22Rv1 (cell line): Measurements from ENCODE around the gene OPN4.

Source experiments
- H3K27ac ChIP-seq: fragments of 450-650 bp; 2 replicates; pipeline ENCODE4 v1.5.1; 2017
- ZFX ChIP-seq: fragments of 450-650 bp; IDR thresholded peaks from 2 replicates; pipeline ENCODE4 v1.6.1; 2017; ENCODE audit warnings: antibody characterized with exemption, borderline replicate concordance
- TF ChIP-seq, protein P1 (sequence below): fragments of 450-650 bp; IDR thresholded peaks from 2 replicates; pipeline ENCODE4 v1.5.1; 2017; ENCODE audit warnings: mild to moderate bottlenecking

OPN4 gene

DNA sequence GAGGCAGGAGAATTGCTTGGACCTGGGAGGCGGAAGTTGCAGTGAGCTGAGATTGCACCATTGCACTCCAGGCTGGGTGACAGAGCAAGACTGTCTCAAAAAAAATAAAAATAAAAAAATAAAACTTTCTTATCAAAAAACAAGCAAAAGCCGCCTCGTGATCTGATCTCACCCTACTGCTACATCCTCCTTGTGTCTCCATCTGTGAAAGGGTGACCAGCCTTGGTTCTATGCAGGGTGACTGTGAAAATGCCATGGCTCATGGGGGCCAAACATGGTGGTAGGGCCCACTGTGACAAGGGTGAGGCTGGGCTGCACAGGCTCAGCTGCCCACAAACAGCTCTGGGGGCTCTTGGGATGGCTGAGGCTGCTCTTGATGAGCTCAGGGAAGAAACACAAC, 968 bp upstream of the OPN4 start:
- no peak for TF ChIP-seq ZFX
- TF ChIP-seq, protein P1, sequence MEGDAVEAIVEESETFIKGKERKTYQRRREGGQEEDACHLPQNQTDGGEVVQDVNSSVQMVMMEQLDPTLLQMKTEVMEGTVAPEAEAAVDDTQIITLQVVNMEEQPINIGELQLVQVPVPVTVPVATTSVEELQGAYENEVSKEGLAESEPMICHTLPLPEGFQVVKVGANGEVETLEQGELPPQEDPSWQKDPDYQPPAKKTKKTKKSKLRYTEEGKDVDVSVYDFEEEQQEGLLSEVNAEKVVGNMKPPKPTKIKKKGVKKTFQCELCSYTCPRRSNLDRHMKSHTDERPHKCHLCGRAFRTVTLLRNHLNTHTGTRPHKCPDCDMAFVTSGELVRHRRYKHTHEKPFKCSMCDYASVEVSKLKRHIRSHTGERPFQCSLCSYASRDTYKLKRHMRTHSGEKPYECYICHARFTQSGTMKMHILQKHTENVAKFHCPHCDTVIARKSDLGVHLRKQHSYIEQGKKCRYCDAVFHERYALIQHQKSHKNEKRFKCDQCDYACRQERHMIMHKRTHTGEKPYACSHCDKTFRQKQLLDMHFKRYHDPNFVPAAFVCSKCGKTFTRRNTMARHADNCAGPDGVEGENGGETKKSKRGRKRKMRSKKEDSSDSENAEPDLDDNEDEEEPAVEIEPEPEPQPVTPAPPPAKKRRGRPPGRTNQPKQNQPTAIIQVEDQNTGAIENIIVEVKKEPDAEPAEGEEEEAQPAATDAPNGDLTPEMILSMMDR = no peak
- no peak overlapping the region for H3K27ac ChIP-seq

DNA sequence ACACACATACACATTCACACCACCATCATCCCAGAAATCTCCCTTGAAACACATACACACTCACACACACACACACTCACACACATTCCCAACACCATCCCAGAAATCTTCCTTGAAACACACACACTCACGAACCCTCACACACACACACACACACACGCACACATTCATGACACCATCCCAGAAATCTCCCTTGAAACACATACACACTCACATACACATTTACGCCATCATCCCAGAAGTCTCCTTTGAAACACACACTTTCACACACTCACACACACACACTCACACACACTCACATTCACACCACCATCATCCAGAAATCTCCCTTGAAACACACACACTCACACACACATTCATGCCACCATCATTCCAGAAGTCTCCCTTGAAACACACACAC, 360 bp upstream of the OPN4 start:
- TF ChIP-seq, protein P1 = no peak
- no peak for TF ChIP-seq ZFX
- H3K27ac ChIP-seq = no peak overlapping the region

DNA sequence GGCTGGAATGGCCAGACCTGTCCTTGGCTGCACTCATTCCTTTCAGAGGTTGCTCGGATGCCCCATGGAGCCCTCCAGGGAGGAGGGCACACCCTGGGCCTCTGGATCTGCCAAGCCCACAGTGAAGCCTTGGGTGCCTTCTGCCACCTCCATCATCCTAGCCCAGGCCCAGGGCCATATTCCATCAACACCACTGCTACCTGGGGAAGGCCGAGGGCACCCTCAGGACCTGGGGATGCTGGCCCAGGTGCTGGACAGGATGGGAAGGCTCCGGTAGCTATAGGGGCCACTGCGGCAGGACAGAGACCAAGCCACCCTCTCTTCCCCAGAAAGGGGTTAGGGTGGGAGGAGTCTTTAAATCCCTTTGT, 810 bp downstream of the OPN4 start:
- TF ChIP-seq, protein P1 = no peak
- TF ChIP-seq ZFX = no peak
- H3K27ac ChIP-seq = no peak overlapping the region

DNA sequence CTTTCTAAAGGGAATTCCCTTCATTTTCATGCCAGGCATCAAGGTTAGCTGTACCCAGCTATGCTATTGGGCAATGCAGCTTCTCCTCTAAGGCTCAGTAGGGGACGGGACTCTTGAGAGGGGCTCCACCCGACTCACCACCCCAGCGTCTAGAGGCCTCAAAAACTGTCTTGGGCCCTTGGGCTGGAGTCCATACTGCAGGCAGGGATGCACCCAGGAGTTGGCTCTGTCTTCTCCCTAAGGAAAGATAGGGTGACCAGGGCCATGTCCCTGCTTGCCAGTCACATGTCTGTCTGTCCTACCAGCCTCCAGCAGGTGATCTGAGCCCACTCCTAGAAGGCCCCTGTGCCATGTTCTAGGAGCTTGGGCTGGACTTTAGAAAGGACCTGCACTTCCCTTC, 1.2 kb downstream of the OPN4 start:
- no peak overlapping the region for H3K27ac ChIP-seq
- no peak for TF ChIP-seq ZFX

DNA sequence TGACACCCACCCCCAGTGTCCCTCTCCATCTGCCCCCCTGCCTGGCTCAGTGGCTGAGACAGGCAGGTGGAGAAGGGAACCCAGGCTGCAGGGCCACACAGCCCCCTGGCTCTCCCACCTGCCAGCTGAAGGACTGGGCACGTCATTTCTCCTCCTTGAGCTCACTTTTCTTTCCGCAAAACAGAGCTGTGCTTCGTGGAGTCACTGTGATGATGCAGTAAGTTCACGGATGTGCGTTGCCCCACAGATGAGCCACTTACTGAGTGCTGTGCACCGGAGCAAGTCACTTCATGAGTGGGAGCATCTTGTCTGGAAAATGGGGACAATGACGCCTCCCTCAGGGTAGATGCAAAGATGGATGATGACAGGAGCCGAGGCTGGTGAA, 2.7 kb downstream of the OPN4 start:
- no peak overlapping the region for H3K27ac ChIP-seq
- TF ChIP-seq, protein P1 = no peak
- no peak for TF ChIP-seq ZFX

DNA sequence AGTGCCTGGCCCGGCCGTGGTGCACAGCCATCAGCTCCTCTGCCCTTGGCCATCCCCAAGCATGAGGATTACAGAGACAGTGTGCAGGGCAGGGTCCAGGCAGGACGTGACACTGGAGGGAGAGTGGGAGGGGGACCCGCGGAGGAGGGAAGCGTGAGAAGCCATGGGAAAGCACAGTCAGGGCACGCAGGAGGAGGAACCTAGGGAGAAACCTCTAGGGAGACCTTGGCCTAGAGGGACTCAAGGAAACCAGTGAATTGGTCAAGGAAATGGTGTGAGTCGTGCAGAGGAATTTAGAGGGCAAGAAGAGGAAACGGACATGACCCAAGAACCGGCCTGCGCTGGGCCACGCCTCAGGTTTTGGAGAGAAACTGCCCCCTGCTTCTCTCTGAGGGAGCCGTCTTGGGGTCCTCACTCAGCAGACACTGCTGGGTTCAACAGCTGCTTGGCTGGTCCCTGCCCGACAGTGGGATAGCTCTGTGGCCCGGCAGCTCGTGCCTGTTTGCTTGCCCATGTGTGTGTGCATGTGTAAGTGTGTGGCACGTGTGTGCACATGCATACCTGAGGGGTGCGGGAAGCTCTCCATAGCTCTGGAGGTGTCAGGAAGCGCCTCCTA, 3.2 kb downstream of the OPN4 start:
- H3K27ac ChIP-seq = no peak overlapping the region
- no peak for TF ChIP-seq ZFX
- TF ChIP-seq, protein P1 = no peak

DNA sequence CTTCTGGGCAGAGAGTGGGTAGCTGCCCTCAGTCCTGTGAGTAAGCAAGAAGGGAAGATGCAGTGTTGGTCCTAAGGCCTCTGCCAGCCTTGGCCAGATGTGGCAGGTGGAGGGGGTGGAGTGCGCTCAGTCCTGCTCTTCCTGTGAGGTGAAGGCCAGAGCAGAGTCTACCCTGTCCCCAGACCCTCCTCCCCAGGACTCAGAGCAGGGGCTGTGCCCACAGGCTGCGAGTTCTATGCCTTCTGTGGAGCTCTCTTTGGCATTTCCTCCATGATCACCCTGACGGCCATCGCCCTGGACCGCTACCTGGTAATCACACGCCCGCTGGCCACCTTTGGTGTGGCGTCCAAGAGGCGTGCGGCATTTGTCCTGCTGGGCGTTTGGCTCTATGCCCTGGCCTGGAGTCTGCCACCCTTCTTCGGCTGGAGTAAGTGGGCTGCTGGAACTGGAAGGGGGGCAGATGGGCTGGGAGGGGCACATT, 4.0 kb downstream of the OPN4 start:
- no peak overlapping the region for H3K27ac ChIP-seq
- TF ChIP-seq, protein P1 = no peak
- TF ChIP-seq ZFX = no peak

DNA sequence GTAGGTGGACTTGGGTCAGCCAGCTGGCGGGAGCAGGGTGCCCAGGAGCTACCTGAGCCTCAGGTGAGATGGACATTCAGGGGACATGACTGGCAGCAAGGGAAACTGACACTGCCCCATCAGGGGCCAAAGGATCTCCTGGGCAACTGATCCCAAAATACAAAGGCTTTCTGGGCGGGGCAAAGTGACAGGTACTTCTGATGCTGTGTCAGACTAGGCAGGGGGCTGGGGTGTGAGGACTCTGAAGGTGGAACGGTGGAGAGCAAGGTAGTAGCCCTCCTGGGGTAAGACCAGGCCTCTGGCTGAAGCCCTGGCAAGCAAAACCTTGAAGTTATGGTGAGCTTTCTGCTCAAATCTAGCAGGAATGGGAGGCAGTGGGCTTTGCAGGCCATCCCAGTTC, 4.4 kb downstream of the OPN4 start:
- no peak overlapping the region for H3K27ac ChIP-seq
- no peak for TF ChIP-seq ZFX
- TF ChIP-seq, protein P1 = no peak
